ENCODE data around the gene ITGA2. TPM values are rescaled to one million over a fixed set of nuclear protein-coding genes. Genes with fewer than 3 reads are reported as not detected.
A peak's percentile ranks its signal among the peaks of the same experiment; 100 is the strongest.
"Not testable (repeated sequence)": the region's sequence is repeated elsewhere in the genome, so short reads cannot be mapped to it uniquely, and the experiment has no call there.

The ITGA2 gene
- total RNA-seq, 2 experiments from 2014 or later = 17.6 to 37.0 TPM

DNA sequence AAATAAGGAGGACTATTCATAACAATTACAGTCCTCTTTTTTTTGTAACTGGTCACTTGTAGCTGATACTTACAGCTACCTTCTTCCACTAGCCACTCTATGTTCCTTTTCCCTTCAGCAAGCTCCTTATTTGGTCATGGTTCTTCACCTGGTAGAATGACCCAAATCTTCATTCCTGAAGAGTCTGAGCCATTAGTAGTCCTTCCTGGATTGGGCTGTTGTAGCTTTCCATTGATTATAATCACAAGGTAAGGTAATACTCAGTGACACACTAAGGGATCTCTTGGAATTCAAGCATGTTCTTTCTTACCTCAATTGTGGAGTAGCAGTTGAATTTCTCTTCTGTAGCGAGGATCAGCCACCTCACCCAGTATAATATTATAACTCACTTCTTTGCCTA lies 25.5 kb upstream of the ITGA2 start:
- no peaks in the 10 kb centered on the region for H3K4me1 Mint-ChIP-seq
- CTCF ChIA-PET = interaction anchor here (1.2 to 2.4 kb wide), 3 partner anchors 15 to 123 kb away, joined by 3 to 8 read pairs (median 3); partner anchors contain the start of gene ITGA2
- H3K36me3 Mint-ChIP-seq = peaks cover 2% of the 10 kb centered on the region

DNA sequence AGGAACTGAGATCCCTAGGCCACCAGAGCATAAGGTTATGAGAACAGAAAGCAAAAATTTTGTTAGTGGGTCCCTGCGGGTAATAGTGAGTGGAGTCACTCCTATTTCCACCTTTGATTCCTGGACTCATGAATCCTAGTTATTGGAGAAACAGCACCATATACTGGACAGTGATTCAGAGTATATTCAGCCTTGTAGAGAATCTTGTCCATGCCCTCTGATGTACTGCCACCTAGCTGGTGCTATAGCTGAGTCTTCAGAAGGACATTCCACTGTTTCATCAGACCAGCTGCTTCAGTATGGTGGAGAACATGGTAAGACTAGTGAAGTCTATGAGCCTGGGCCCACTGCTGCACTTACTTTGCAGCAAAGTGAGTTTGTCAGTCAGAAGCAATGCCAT lies 25.0 kb upstream of the ITGA2 start:
- ATAC-seq (no peak), DNase-seq (no peak)
- peaks cover 7% of the 10 kb centered on the region for H3K9me3 Mint-ChIP-seq (ENCODE audit: low read depth)
- no peak overlapping the region for H3K27ac Mint-ChIP-seq
- peaks cover 20% of the 10 kb centered on the region for H3K27me3 Mint-ChIP-seq
- no peak overlapping the region for H3K4me3 Mint-ChIP-seq
- CTCF ChIA-PET = interaction anchor here (1.2 to 2.4 kb wide), 4 partner anchors 15 to 125 kb away, joined by 3 to 8 read pairs (median 3); partner anchors contain the start of gene ITGA2
- H3K36me3 Mint-ChIP-seq = peaks cover 5% of the 10 kb centered on the region
- H3K4me1 Mint-ChIP-seq = no peaks in the 10 kb centered on the region

More for the DNA sequence above, 25.5 kb upstream of the ITGA2 start:
- Mint-ChIP-seq H3K4me3 (no peak overlapping the region), H3K27me3 (peaks cover 16% of the 10 kb centered on the region), H3K27ac (no peak overlapping the region), H3K9me3 (ENCODE audit: low read depth) (peaks cover 2% of the 10 kb centered on the region)
- DNase-seq (no peak), ATAC-seq (no peak)

DNA sequence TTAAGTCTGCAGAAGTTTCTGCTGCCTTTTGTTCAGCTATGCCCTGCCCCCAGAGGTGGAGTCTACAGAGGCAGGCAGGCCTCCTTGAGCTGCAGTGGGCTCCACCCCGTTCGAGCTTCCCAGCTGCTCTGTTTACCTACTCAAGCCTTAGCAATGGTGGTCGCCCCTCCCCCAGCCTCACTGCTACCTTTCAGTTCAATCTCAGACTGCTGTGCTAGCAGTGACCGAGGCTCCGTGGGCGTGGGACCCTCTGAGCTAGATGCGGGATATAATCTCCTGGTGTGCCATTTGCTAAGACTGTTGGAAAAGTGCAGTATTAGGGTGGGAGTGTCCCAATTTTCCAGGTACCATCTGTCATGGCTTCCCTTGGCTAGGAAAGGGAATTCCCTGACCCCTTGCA lies 13.0 kb upstream of the ITGA2 start:
- H3K4me3 Mint-ChIP-seq; H3K27ac Mint-ChIP-seq; H3K9me3 Mint-ChIP-seq (ENCODE audit: low read depth); ATAC-seq; DNase-seq; H3K4me1 Mint-ChIP-seq: not testable (repeated sequence)
- Mint-ChIP-seq H3K36me3 (peaks cover 22% of the 10 kb centered on the region), H3K27me3 (peaks cover 37% of the 10 kb centered on the region)
- CTCF ChIA-PET = interaction anchor here (1.0 kb wide), 1 partner anchor 27 kb away, joined by 4 read pairs; no protein-coding TSS in a partner anchor

DNA sequence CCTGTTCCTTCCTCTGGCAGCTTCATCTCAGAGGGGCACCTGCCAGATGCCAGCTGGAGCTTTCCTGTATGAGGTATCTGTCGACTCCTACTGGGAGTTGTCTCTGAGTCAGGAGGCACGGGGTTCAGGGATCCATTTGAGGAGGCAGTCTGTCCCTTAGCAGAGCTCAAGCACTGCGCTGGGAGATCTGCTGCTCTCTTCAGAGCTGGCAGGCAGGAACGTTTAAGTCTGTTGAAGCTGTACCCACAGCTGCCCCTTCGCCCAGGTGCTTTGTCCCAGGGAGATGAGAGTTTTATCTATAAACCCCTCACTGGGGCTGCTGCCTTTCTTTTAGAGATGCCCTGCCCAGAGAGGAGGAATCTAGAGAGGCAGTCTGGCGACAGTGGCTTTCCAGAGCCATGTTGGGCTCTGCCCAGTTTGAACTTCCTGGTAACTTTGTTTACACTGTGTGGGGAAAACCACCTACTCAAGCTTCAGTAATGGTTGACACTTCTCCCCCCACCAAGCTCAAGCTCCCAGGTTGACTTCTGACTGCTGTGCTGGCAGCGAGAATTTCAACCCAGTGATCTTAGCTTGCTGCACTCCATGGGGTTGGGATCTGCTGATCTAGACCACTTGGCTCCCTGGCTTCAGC lies 11.8 kb upstream of the ITGA2 start:
- no peaks in the 10 kb centered on the region for H3K4me1 Mint-ChIP-seq
- ATAC-seq (no peak), DNase-seq (no peak)
- CTCF ChIA-PET = no interaction called here
- H3K9me3 Mint-ChIP-seq (ENCODE audit: low read depth) = peaks cover 6% of the 10 kb centered on the region
- no peak overlapping the region for H3K4me3 Mint-ChIP-seq
- H3K36me3 Mint-ChIP-seq = peaks cover 21% of the 10 kb centered on the region
- H3K27me3 Mint-ChIP-seq = peaks cover 40% of the 10 kb centered on the region
- no peak overlapping the region for H3K27ac Mint-ChIP-seq

DNA sequence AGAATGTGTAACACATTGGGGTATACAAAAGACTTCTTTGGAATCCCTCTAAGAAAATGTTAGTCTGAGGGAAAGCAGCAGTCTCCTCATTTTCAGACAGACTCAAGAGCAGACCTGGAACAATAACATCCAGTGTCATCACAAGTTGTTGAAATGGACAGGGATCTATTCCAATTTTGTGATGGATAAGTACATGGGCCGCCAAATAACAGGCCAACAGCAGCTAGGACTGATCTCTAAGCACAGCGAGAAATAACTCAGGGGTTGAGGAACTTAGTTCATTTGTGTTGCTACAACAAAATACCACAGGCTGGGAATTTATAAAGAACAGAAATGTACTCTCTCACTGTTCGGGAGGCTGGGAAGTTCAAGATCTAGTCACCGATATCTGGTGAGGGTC lies 7.6 kb upstream of the ITGA2 start:
- H3K4me3 Mint-ChIP-seq = no peak overlapping the region
- H3K27me3 Mint-ChIP-seq = peaks cover 36% of the 10 kb centered on the region
- peaks cover 3% of the 10 kb centered on the region for H3K9me3 Mint-ChIP-seq (ENCODE audit: low read depth)
- peaks cover 15% of the 10 kb centered on the region for H3K36me3 Mint-ChIP-seq
- DNase-seq (no peak), ATAC-seq (no peak)
- CTCF ChIA-PET = no interaction called here
- H3K27ac Mint-ChIP-seq = no peak overlapping the region
- peaks cover 18% of the 10 kb centered on the region for H3K4me1 Mint-ChIP-seq

DNA sequence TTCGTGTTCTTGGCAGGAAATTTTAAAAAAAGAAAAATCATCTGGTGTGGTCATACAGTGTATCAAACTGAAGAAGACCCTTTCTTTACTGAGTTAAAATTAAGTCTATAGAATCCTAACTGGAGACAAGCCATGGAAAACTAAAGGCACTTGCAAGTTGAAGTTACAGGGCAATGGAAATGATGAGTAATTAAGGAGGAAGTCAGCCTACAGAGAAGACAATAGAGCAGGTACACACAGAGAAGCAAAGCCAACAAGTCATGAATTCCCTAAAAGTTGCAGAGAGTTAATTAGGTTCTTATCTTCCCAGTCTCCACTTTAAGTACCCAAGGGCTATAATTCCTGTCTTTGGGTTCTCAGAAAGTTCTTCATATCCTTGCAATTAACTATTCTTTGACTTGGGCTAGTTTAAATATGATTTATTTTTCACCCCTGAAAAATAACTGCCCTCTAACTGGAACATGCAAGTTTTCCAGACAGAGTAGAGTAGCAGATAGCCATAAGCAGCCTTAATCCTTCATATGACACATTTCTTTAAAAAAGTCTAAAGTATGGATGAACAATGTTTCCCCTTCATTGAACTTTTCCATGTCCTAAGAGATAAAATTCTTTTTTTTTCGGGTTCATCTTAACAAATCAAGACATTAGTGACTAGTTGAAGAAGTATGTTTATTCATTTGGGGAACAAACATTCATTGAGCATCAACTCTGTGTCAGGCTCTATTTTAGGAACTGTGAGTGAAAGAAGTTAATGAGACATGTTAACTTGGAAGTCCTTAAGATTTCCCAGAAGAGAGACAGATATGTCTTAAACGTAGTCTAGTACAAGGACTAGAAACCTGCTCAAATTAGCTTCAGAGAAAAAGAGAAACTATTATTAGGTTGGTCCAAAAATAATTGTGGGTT lies 5.2 kb upstream of the ITGA2 start:
- CTCF ChIA-PET = interaction anchor here (1.1 to 1.4 kb wide), 2 partner anchors 12 to 34 kb away, joined by 3 read pairs; no protein-coding TSS in a partner anchor
- Mint-ChIP-seq H3K27me3 (peaks cover 44% of the 10 kb centered on the region), H3K4me1 (peaks cover 32% of the 10 kb centered on the region), H3K9me3 (ENCODE audit: low read depth) (no peaks in the 10 kb centered on the region), H3K27ac (no peak overlapping the region), H3K4me3 (no peak overlapping the region), H3K36me3 (peaks cover 7% of the 10 kb centered on the region)
- no peak for DNase-seq
- ATAC-seq = peak; percentile 24

DNA sequence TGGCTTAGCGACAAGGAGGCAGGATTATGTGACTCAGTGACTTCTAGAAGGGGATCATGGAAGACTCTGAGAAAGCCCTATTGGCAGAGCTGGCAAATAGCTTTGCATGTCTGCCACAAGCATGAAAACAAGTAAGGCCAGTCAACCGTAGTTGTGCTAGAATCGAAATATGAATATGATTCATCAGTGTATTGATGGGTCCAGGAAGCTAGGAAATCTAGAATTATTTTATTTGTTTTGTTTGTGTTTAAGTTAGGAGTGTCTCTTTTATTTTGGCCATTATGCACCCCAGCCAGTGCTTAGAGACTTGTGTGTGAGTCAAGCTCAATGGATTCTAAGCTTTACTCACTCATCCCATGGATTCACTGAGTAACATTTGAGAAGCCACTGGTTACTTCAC lies 3.8 kb upstream of the ITGA2 start:
- Mint-ChIP-seq H3K9me3 (ENCODE audit: low read depth) (no peaks in the 10 kb centered on the region), H3K4me1 (peaks cover 37% of the 10 kb centered on the region), H3K4me3 (no peak overlapping the region), H3K27ac (no peak overlapping the region), H3K27me3 (peaks cover 36% of the 10 kb centered on the region), H3K36me3 (peaks cover 6% of the 10 kb centered on the region)
- no peak for ATAC-seq
- no peak for DNase-seq
- CTCF ChIA-PET = interaction anchor here (1.4 kb wide), 1 partner anchor 37 kb away, joined by 8 read pairs; no protein-coding TSS in a partner anchor

DNA sequence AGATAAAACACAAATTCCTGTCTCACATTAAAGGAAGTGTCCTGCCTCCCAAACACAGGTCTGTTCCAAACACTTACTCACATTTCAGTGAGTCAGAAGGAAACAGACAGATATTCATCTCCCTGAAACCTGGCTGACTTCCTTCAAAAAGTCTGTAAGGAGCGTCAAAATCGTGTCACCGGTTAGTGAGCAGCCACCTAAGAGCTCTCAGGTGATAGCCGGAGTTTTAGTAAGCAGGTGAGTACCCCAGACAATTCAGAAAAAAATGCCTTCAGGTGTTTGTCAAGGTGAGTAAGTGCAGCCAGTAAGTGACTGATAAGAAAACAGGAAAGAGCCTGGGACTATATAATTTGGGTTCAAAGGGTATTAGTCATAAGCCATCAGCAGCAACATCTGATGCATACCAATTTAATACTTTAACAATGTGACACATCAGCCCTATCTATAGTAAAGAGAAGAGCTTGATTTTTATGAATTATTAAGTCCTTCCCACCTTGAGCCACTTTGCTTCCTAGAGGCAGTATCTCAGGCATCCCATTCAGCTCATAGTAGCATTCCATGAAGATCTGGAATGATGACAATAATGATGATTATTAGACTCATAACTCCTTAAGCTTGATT lies 1.3 kb upstream of the ITGA2 start:
- Mint-ChIP-seq H3K4me1 (peaks cover 59% of the 10 kb centered on the region), H3K27ac (no peak overlapping the region), H3K4me3 (peak overlapping the region; percentile 40), H3K27me3 (peaks cover 24% of the 10 kb centered on the region), H3K9me3 (ENCODE audit: low read depth) (no peaks in the 10 kb centered on the region), H3K36me3 (peaks cover 18% of the 10 kb centered on the region)
- no peak for ATAC-seq
- no peak for DNase-seq
- CTCF ChIA-PET = interaction anchor here (0.7 to 4.0 kb wide), 12 partner anchors 25 to 212 kb away, joined by 3 to 28 read pairs (median 3); no protein-coding TSS in a partner anchor

DNA sequence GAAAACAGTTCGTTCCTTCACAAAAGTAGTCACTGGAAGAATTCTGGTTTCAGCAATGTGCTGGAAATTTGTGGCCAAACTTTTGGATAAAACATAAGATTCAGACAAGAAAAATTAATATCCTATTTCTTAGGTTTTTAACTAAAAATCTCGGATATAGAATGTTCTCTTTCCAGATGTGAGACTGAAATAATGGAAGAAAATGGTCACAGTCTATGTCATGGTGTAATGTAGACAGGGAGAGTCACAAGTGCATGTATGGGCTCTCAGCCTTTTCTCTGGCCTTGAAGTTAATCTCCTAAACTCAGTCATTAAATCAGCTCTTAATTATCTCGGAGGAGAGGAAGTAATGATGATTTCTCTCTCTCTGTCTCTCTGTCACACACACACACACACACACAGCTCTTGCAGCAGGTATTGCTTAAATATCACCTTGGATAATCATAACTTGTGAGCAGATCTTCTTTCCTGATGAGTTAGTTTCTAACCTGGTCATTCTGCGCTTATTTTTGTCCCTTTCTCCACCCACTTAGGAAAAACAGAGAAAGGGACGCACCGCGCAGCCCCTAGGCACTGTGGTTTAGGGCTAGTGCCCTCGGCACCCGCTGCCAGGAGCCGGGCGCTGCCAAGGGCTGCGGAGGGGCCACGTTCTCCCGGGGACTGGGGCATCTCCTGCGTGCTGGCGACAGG lies 672 bp upstream of the ITGA2 start:
- Mint-ChIP-seq H3K27me3 (peaks cover 22% of the 10 kb centered on the region), H3K27ac (peak overlapping the region; percentile 66), H3K36me3 (peaks cover 25% of the 10 kb centered on the region), H3K4me3 (peak overlapping the region; percentile 81), H3K4me1 (peaks cover 60% of the 10 kb centered on the region), H3K9me3 (ENCODE audit: low read depth) (no peaks in the 10 kb centered on the region)
- no peak for DNase-seq
- CTCF ChIA-PET = interaction anchor here (0.7 to 4.0 kb wide), 14 partner anchors 26 to 212 kb away, joined by 3 to 28 read pairs (median 4); no protein-coding TSS in a partner anchor
- ATAC-seq = no peak

DNA sequence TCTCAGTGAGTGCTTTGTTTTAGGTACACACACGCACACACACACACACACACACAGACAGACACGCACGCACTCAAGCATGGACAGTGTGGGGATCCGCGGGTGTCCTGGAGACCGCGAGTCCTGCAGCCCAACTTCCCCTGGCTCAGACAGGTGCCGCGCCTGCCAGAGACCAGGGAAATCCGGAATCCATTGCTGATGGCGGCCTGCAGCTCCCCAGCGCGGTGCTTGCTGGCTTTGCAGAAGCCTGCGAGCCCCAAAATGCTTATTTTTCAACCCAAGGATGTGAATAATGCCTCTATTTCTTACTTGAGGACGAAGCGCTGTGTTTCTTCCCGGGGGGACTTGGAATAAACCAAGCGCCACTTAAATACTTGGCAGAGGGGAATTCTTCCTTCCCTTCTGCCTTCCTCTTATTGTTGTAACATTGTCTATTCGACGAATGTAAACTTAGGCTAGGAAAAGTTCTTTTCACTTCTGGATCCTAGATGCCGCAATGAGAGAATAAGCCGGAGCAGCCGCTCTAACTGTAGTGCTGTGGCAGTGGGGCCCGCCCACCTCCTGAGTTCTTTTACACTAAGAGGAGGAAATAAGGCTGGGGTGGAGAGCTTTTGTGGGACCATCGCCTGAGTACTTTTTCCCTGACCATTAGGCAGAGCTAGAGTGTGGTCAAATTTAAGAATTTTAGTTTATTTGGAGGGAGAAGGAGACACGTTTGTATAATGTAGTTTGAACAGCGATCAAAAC lies 802 bp downstream of the ITGA2 start:
- peak; percentile 56 for ATAC-seq
- Mint-ChIP-seq H3K27me3 (peaks cover 13% of the 10 kb centered on the region), H3K4me3 (peak overlapping the region; percentile 81), H3K36me3 (peaks cover 31% of the 10 kb centered on the region), H3K9me3 (ENCODE audit: low read depth) (no peaks in the 10 kb centered on the region), H3K27ac (peak overlapping the region; percentile 67), H3K4me1 (peaks cover 56% of the 10 kb centered on the region)
- CTCF ChIA-PET = interaction anchor here (0.7 to 4.0 kb wide), 12 partner anchors 9 to 202 kb away, joined by 3 to 28 read pairs (median 5); partner anchors contain the start of genes ITGA1 and PELO
- DNase-seq = peak; percentile 67

DNA sequence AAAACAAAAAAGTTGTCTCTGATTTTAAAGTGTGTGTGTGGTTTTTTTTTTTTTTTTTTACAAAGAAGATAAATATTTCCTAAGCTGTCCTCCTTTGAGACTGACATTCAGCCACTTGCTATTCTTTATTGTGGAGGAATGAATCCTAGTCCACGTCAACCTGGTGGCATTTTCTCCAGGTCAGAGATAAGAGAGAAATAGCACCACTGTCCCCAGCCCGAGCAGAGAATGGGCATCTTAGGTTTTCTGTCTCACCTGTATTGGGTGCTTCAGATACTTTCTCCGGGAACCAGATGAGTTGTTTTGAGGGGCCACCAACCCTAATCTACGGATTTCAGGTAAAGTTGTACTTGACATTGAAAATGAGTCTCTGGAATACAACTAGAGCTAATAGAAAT lies 1.4 kb downstream of the ITGA2 start:
- ATAC-seq (no peak), DNase-seq (no peak)
- Mint-ChIP-seq H3K27me3 (peaks cover 13% of the 10 kb centered on the region), H3K27ac (no peak overlapping the region), H3K4me1 (peaks cover 53% of the 10 kb centered on the region), H3K4me3 (peak overlapping the region; percentile 81), H3K9me3 (ENCODE audit: low read depth) (no peaks in the 10 kb centered on the region), H3K36me3 (peaks cover 31% of the 10 kb centered on the region)
- CTCF ChIA-PET = interaction anchor here (0.7 to 4.0 kb wide), 9 partner anchors 9 to 107 kb away, joined by 3 to 28 read pairs (median 6); no protein-coding TSS in a partner anchor

DNA sequence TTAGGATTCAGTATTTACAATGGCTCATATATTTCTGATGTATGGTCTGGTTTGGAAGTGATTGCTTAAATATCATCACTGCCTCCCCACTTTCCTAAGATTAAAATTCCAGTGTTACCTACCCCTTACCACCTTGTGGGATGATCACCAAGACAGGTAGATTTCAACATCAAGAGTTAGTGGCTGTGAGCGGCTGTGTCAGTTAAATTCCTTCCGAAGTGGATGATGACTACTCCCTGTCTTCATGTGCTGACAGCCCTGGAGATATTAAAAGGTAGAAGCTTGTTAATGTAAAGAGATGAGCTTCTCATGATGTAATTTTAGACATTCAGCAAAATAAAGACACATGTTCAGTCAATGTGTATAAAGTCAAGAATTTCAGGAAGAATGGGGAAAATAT lies 4.2 kb downstream of the ITGA2 start:
- no peak for DNase-seq
- Mint-ChIP-seq H3K27me3 (peaks cover 5% of the 10 kb centered on the region), H3K4me3 (no peak overlapping the region), H3K27ac (no peak overlapping the region), H3K9me3 (ENCODE audit: low read depth) (no peaks in the 10 kb centered on the region), H3K4me1 (peaks cover 50% of the 10 kb centered on the region), H3K36me3 (peaks cover 37% of the 10 kb centered on the region)
- CTCF ChIA-PET = interaction anchor here (1.2 to 1.9 kb wide), 3 partner anchors 30 to 116 kb away, joined by 3 to 5 read pairs (median 3); partner anchors contain the start of gene MOCS2
- ATAC-seq = no peak
